WTC11 (cell line): ENCODE results near the gene PRPF6. TPM values are rescaled to one million over a fixed set of nuclear protein-coding genes. Genes with fewer than 3 reads are reported as not detected.

Experiments used
- ATAC-seq: fragments of 200-7000 bp; cut with Tn5 transposase; 2 replicates; pipeline ENCODE4 v1.10.0; 2021; ENCODE audit warnings: mild to moderate bottlenecking, moderate library complexity
- CTCF ChIA-PET: fragments of 300-600 bp; sonication (Branson Sonifier 250); formaldehyde crosslinking; loops from one replicate; lab custom pipeline; 2021; ENCODE audit warnings: antibody characterized with exemption; lab: Charles Lee
- POLR2A ChIA-PET: fragments of 350-600 bp; sonication (Branson Sonifier 250); formaldehyde crosslinking; loops from one replicate; lab custom pipeline; 2021; ENCODE audit warnings: antibody characterized with exemption; lab: Charles Lee
- DNase-seq: peaks from one replicate; pipeline ENCODE4 v3.0.0; 2021; ENCODE audit warnings: low spot score
- H3K27ac Mint-ChIP-seq: 2 replicates; pipeline ENCODE4 v1.8.0; 2021; ENCODE audit warnings: mixed read lengths
- H3K27me3 Mint-ChIP-seq: 2 replicates; pipeline ENCODE4 v1.8.0; 2021; ENCODE audit warnings: low read depth, mild to moderate bottlenecking, moderate library complexity, mixed read lengths
- H3K36me3 Mint-ChIP-seq: 2 replicates; pipeline ENCODE4 v1.8.0; 2021; ENCODE audit warnings: mixed read lengths
- H3K4me1 Mint-ChIP-seq: 2 replicates; pipeline ENCODE4 v1.8.0; 2022; ENCODE audit warnings: mixed read lengths
- H3K4me3 Mint-ChIP-seq: 2 replicates; pipeline ENCODE4 v1.8.0; 2021; ENCODE audit warnings: mild to moderate bottlenecking, moderate library complexity, mixed read lengths
- H3K9me3 Mint-ChIP-seq: 2 replicates; pipeline ENCODE4 v1.8.0; 2021; ENCODE audit warnings: mixed read lengths
- ATF1 ChIP-seq: sonication (generic); formaldehyde crosslinking; IDR thresholded peaks from 2 replicates; pipeline ENCODE4 v1.8.1; 2023; ENCODE audit warnings: mild to moderate bottlenecking, moderate library complexity, missing genetic modification reagents
- ETV6 ChIP-seq: sonication (generic); formaldehyde crosslinking; IDR thresholded peaks from 2 replicates; pipeline ENCODE4 v1.8.1; 2022; ENCODE audit warnings: mild to moderate bottlenecking, missing genetic modification reagents
- KAT7 ChIP-seq: sonication (generic); formaldehyde crosslinking; IDR thresholded peaks from 2 replicates; pipeline ENCODE4 v1.8.1; 2023; ENCODE audit warnings: missing genetic modification reagents, mild to moderate bottlenecking, borderline replicate concordance
- ZNF138 ChIP-seq: sonication (generic); formaldehyde crosslinking; conservative IDR thresholded peaks from 2 replicates; pipeline ENCODE4 v1.8.1; 2022; ENCODE audit warnings: mild to moderate bottlenecking, moderate library complexity, missing genetic modification reagents
- total RNA-seq: library from RNA; stranded (reverse); gene quantifications from 3 replicates; pipeline ENCODE4 v1.2.3, GENCODE V29; 2021
- TF ChIP-seq, protein P1 (sequence below): sonication (generic); formaldehyde crosslinking; IDR thresholded peaks from 2 replicates; pipeline ENCODE4 v1.8.0; 2022; ENCODE audit warnings: mild to moderate bottlenecking, missing genetic modification reagents
- TF ChIP-seq, protein P2 (sequence below): fragments of 250-450 bp; sonication (Bioruptor Pico); conservative IDR thresholded peaks from 2 replicates; pipeline ENCODE4 v1.9.0; 2021; ENCODE audit warnings: mild to moderate bottlenecking
- TF ChIP-seq, protein P3 (sequence below): fragments of 250-450 bp; sonication (Bioruptor Pico); IDR thresholded peaks from 2 replicates; pipeline ENCODE4 v1.9.0; 2021; ENCODE audit warnings: moderate library complexity, mild to moderate bottlenecking, inconsistent platforms, borderline replicate concordance
- TF ChIP-seq, protein P4 (sequence below): fragments of 250-450 bp; sonication (Bioruptor Pico); IDR thresholded peaks from 2 replicates; pipeline ENCODE4 v1.9.0; 2021; ENCODE audit warnings: mild to moderate bottlenecking
- TF ChIP-seq, protein P5 (sequence below): sonication (generic); formaldehyde crosslinking; IDR thresholded peaks from 2 replicates; pipeline ENCODE4 v1.8.0; 2023; ENCODE audit warnings: missing genetic modification reagents, mild to moderate bottlenecking, borderline replicate concordance
- TF ChIP-seq, protein P6 (sequence below): sonication (generic); formaldehyde crosslinking; IDR thresholded peaks from 2 replicates; pipeline ENCODE4 v1.8.1; 2022; ENCODE audit warnings: mild to moderate bottlenecking, moderate library complexity, missing genetic modification reagents

The PRPF6 gene
- total RNA-seq, 1 experiment from 2014 or later: 79.4 TPM

DNA sequence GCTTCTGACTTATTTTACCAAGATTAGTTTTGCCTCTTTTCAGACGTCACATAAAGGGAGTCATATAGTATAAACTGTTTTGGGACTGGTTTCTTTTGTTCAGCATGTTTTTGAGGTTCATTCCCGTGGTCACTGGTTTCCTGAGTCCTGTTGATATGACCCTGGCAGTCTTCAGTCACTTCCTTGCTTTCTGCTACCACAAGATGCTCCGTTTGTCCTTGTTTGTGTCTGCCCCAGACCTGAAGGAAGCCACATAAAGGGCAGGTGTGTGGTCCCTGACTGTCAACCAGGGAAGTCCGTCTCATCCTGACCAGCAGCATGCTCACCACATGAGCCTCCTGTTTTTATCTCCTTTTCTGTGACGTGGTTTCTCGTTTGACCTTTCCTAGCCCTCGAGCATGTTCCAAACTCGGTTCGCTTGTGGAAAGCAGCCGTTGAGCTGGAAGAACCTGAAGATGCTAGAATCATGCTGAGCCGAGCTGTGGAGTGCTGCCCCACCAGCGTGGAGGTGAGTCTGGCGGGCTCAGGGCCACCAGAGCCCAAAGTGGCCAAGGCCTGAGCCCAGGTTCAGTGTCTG, 29.0 kb downstream of the PRPF6 start (continued):
- TF ChIP-seq, protein P1, sequence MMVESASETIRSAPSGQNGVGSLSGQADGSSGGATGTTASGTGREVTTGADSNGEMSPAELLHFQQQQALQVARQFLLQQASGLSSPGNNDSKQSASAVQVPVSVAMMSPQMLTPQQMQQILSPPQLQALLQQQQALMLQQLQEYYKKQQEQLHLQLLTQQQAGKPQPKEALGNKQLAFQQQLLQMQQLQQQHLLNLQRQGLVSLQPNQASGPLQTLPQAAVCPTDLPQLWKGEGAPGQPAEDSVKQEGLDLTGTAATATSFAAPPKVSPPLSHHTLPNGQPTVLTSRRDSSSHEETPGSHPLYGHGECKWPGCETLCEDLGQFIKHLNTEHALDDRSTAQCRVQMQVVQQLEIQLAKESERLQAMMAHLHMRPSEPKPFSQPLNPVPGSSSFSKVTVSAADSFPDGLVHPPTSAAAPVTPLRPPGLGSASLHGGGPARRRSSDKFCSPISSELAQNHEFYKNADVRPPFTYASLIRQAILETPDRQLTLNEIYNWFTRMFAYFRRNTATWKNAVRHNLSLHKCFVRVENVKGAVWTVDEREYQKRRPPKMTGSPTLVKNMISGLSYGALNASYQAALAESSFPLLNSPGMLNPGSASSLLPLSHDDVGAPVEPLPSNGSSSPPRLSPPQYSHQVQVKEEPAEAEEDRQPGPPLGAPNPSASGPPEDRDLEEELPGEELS: no peak
- TF ChIP-seq ATF1 (CRISPR knock-in tag) (no peak), ZNF138 (CRISPR knock-in tag) (no peak)
- TF ChIP-seq, protein P2, sequence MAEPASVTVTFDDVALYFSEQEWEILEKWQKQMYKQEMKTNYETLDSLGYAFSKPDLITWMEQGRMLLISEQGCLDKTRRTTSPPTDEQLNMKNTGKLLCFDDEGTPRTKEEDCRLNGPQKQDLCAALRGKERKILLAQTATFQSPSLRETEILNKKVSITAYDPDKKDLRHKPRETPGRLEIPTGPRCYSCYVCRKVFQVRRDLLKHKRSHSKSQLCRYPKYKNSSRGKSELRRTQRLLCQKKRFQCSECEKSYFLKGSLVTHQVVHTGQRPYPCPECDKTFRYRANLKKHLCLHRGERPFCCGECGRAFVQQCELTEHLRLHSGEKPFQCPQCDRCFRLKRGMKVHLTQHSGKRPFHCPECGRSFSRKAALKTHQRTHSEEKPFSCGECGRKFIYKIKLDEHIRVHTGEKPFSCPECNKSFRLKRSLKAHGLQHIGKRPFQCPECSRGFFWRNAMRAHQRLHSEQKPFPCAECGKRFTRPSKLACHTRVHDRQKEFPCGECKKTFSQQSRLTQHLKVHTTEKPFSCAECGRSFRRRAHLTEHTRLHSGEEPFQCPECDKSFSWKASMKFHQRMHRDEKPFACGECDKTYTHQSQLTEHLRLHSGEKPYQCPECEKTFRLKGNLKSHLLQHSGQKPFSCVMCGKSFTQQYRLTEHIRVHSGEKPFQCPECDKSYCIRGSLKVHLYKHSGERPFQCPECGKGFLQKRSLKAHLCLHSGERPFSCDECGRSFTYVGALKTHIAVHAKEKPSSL (CRISPR knock-in tag): no peak

DNA sequence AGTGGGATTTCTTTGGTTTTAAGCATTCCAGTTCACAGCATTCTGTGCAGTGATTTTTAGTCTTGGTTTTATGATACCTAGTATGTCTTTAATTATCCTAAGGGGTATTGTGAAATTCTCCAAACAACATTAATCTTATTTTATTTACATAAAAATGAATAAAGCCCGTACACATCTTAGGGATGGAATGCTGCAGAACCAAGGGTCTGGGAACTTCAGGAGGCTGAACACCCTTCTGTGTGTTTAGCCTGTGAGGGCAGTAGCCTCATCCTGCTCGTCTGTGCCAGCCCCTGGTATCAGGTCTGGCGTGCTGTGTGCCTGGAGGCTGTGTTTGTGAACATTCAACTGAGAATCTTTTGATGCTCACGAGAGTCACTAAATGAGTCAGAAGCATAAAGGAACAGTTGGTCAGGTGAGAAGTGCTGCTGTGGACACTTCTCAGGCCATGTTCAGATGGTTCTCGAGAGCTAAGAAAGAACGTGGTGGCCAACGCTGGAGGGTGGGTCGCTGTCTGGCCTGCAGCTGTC, 29.8 kb downstream of the PRPF6 start:
- ATAC-seq (no peak), DNase-seq (no peak)
- TF ChIP-seq ETV6: no peak
- TF ChIP-seq, protein P3, sequence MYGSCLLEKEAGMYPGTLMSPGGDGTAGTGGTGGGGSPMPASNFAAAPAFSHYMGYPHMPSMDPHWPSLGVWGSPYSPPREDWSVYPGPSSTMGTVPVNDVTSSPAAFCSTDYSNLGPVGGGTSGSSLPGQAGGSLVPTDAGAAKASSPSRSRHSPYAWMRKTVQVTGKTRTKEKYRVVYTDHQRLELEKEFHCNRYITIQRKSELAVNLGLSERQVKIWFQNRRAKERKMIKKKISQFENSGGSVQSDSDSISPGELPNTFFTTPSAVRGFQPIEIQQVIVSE: no peak
- TF ChIP-seq, protein P4, sequence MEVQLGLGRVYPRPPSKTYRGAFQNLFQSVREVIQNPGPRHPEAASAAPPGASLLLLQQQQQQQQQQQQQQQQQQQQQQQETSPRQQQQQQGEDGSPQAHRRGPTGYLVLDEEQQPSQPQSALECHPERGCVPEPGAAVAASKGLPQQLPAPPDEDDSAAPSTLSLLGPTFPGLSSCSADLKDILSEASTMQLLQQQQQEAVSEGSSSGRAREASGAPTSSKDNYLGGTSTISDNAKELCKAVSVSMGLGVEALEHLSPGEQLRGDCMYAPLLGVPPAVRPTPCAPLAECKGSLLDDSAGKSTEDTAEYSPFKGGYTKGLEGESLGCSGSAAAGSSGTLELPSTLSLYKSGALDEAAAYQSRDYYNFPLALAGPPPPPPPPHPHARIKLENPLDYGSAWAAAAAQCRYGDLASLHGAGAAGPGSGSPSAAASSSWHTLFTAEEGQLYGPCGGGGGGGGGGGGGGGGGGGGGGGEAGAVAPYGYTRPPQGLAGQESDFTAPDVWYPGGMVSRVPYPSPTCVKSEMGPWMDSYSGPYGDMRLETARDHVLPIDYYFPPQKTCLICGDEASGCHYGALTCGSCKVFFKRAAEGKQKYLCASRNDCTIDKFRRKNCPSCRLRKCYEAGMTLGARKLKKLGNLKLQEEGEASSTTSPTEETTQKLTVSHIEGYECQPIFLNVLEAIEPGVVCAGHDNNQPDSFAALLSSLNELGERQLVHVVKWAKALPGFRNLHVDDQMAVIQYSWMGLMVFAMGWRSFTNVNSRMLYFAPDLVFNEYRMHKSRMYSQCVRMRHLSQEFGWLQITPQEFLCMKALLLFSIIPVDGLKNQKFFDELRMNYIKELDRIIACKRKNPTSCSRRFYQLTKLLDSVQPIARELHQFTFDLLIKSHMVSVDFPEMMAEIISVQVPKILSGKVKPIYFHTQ (CRISPR knock-in tag): no peak
- no peak for TF ChIP-seq ATF1 (CRISPR knock-in tag)
- TF ChIP-seq, protein P5, sequence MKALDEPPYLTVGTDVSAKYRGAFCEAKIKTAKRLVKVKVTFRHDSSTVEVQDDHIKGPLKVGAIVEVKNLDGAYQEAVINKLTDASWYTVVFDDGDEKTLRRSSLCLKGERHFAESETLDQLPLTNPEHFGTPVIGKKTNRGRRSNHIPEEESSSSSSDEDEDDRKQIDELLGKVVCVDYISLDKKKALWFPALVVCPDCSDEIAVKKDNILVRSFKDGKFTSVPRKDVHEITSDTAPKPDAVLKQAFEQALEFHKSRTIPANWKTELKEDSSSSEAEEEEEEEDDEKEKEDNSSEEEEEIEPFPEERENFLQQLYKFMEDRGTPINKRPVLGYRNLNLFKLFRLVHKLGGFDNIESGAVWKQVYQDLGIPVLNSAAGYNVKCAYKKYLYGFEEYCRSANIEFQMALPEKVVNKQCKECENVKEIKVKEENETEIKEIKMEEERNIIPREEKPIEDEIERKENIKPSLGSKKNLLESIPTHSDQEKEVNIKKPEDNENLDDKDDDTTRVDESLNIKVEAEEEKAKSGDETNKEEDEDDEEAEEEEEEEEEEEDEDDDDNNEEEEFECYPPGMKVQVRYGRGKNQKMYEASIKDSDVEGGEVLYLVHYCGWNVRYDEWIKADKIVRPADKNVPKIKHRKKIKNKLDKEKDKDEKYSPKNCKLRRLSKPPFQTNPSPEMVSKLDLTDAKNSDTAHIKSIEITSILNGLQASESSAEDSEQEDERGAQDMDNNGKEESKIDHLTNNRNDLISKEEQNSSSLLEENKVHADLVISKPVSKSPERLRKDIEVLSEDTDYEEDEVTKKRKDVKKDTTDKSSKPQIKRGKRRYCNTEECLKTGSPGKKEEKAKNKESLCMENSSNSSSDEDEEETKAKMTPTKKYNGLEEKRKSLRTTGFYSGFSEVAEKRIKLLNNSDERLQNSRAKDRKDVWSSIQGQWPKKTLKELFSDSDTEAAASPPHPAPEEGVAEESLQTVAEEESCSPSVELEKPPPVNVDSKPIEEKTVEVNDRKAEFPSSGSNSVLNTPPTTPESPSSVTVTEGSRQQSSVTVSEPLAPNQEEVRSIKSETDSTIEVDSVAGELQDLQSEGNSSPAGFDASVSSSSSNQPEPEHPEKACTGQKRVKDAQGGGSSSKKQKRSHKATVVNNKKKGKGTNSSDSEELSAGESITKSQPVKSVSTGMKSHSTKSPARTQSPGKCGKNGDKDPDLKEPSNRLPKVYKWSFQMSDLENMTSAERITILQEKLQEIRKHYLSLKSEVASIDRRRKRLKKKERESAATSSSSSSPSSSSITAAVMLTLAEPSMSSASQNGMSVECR: no peak
- TF ChIP-seq, protein P6, sequence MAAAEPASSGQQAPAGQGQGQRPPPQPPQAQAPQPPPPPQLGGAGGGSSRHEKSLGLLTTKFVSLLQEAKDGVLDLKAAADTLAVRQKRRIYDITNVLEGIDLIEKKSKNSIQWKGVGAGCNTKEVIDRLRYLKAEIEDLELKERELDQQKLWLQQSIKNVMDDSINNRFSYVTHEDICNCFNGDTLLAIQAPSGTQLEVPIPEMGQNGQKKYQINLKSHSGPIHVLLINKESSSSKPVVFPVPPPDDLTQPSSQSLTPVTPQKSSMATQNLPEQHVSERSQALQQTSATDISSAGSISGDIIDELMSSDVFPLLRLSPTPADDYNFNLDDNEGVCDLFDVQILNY (CRISPR knock-in tag): no peak
- no peak for TF ChIP-seq KAT7 (CRISPR knock-in tag)
- Mint-ChIP-seq H3K27me3 (no peaks in the 10 kb centered on the region), H3K27ac (no peak overlapping the region), H3K9me3 (peaks cover 9% of the 10 kb centered on the region), H3K4me1 (no peaks in the 10 kb centered on the region), H3K36me3 (peaks cover 50% of the 10 kb centered on the region), H3K4me3 (no peak overlapping the region)
- ChIA-PET CTCF (no interaction called here), POLR2A (no interaction called here)
